Activated CD8-positive, alpha-beta memory T cell treated with anti-CD3 and anti-CD28 coated beads, Interleukin-2, amount 10 ng/mL, durations not matched to agents 7 days and 5 days (primary cell): ENCODE results near the gene PPHLN1. TPM values are rescaled to one million over a fixed set of nuclear protein-coding genes. Genes with fewer than 3 reads are reported as not detected.
"Not testable (repeated sequence)": the region's sequence is repeated elsewhere in the genome, so short reads cannot be mapped to it uniquely, and the experiment has no call there.

Experiments
- ATAC-seq: fragments of 150-1000 bp; cut with Tn5 transposase; one replicate; pipeline ENCODE4 v1.10.0; 2021; ENCODE audit warnings: moderate library complexity
- CTCF ChIA-PET: fragments of 350-600 bp; sonication (Branson Sonifier 250); formaldehyde crosslinking; loops from one replicate; lab custom pipeline; 2021; ENCODE audit warnings: antibody characterized with exemption; lab: Charles Lee
- DNase-seq: peaks from one replicate; pipeline ENCODE4 v3.0.0-alpha.2; 2020
- H3K27ac Mint-ChIP-seq: one replicate; pipeline ENCODE4 v1.8.0; 2021; ENCODE audit warnings: mild to moderate bottlenecking, mixed read lengths
- H3K27me3 Mint-ChIP-seq: one replicate; pipeline ENCODE4 v1.8.0; 2021; ENCODE audit warnings: mixed read lengths
- H3K36me3 Mint-ChIP-seq: one replicate; pipeline ENCODE4 v1.8.0; 2021; ENCODE audit warnings: mild to moderate bottlenecking, mixed read lengths
- H3K4me1 Mint-ChIP-seq: one replicate; pipeline ENCODE4 v1.8.0; 2021; ENCODE audit warnings: mixed read lengths
- H3K4me3 Mint-ChIP-seq: one replicate; pipeline ENCODE4 v1.8.0; 2021; ENCODE audit warnings: mild to moderate bottlenecking, moderate library complexity, mixed read lengths
- H3K9me3 Mint-ChIP-seq: one replicate; pipeline ENCODE4 v1.8.0; 2022; ENCODE audit warnings: low read depth, mixed read lengths
- total RNA-seq, 2 experiments: library from RNA; stranded (reverse); gene quantifications; one replicate each; pipeline ENCODE4 v1.2.3, GENCODE V29; 2021

PPHLN1 gene
- total RNA-seq, 2 experiments from 2014 or later, result 84.1 to 86.1 TPM

GRCh38 chr12:42362647-42363260 lies 36.8 kb downstream of the PPHLN1 start:
- Mint-ChIP-seq H3K9me3 (no peaks in the 10 kb centered on the region), H3K27ac (no peak overlapping the region), H3K4me1 (peaks cover 23% of the 10 kb centered on the region), H3K36me3 (peaks cover 29% of the 10 kb centered on the region), H3K27me3 (no peaks in the 10 kb centered on the region), H3K4me3 (no peak overlapping the region)
- CTCF ChIA-PET, result interaction anchor here (1.6 kb wide), 1 partner anchor 9 kb away, joined by 4 read pairs; no protein-coding TSS in a partner anchor
- ATAC-seq, result no peak
- DNase-seq, result no peak

- H3K27ac Mint-ChIP-seq, result no peak overlapping the region
- peaks cover 19% of the 10 kb centered on the region for H3K4me1 Mint-ChIP-seq
Observed at GRCh38 chr12:42364692-42365091, 38.7 kb downstream of the PPHLN1 start.

GRCh38 chr12:42365486-42365885 lies 39.5 kb downstream of the PPHLN1 start:
- DNase-seq, result no peak
- Mint-ChIP-seq H3K4me3 (no peak overlapping the region), H3K27ac (no peak overlapping the region), H3K9me3 (no peaks in the 10 kb centered on the region), H3K27me3 (no peaks in the 10 kb centered on the region), H3K36me3 (peaks cover 21% of the 10 kb centered on the region), H3K4me1 (peaks cover 14% of the 10 kb centered on the region)
- no peak for ATAC-seq
- CTCF ChIA-PET, result no interaction called here

More at GRCh38 chr12:42364692-42365091, 38.7 kb downstream of the PPHLN1 start:
- ATAC-seq (no peak), DNase-seq (no peak)
- Mint-ChIP-seq H3K27me3 (no peaks in the 10 kb centered on the region), H3K36me3 (peaks cover 24% of the 10 kb centered on the region), H3K9me3 (no peaks in the 10 kb centered on the region), H3K4me3 (no peak overlapping the region)
- CTCF ChIA-PET, result no interaction called here

GRCh38 chr12:42370013-42370412 lies 44.0 kb downstream of the PPHLN1 start:
- CTCF ChIA-PET, result no interaction called here
- DNase-seq (no peak), ATAC-seq (no peak)
- Mint-ChIP-seq H3K27me3 (no peaks in the 10 kb centered on the region), H3K4me3 (no peak overlapping the region), H3K9me3 (no peaks in the 10 kb centered on the region), H3K27ac (no peak overlapping the region), H3K4me1 (peaks cover 2% of the 10 kb centered on the region), H3K36me3 (peaks cover 2% of the 10 kb centered on the region)

GRCh38 chr12:42372154-42372791 lies 46.3 kb downstream of the PPHLN1 start:
- Mint-ChIP-seq H3K4me1 (peaks cover 2% of the 10 kb centered on the region), H3K9me3 (no peaks in the 10 kb centered on the region), H3K27me3 (no peaks in the 10 kb centered on the region), H3K4me3 (no peak overlapping the region), H3K27ac (no peak overlapping the region), H3K36me3 (peaks cover 6% of the 10 kb centered on the region)
- DNase-seq (peak; percentile 46), ATAC-seq (peak; percentile 86)
- CTCF ChIA-PET, result interaction anchor here (0.6 to 3.2 kb wide), 28 partner anchors 9 to 348 kb away, joined by 3 to 26 read pairs (median 4); no protein-coding TSS in a partner anchor

GRCh38 chr12:42373669-42374068 lies 47.7 kb downstream of the PPHLN1 start:
- no peaks in the 10 kb centered on the region for H3K27me3 Mint-ChIP-seq
- H3K9me3 Mint-ChIP-seq, result no peaks in the 10 kb centered on the region
- H3K36me3 Mint-ChIP-seq, result peaks cover 8% of the 10 kb centered on the region
- ATAC-seq (no peak), DNase-seq (no peak)
- CTCF ChIA-PET, result interaction anchor here (2.2 to 3.2 kb wide), 2 partner anchors 8 to 14 kb away, joined by 15 to 26 read pairs; no protein-coding TSS in a partner anchor
- H3K27ac Mint-ChIP-seq, result no peak overlapping the region
- H3K4me3 Mint-ChIP-seq, result no peak overlapping the region
- H3K4me1 Mint-ChIP-seq, result peaks cover 2% of the 10 kb centered on the region

- no peaks in the 10 kb centered on the region for H3K9me3 Mint-ChIP-seq
- peaks cover 19% of the 10 kb centered on the region for H3K4me1 Mint-ChIP-seq
- H3K27me3 Mint-ChIP-seq, result no peaks in the 10 kb centered on the region
- no peak overlapping the region for H3K4me3 Mint-ChIP-seq
- H3K36me3 Mint-ChIP-seq, result peaks cover 47% of the 10 kb centered on the region
- H3K27ac Mint-ChIP-seq, result no peak overlapping the region
- DNase-seq, result no peak
- no peak for ATAC-seq
- CTCF ChIA-PET, result interaction anchor here (2.4 kb wide), 1 partner anchor 9 kb away, joined by 15 read pairs; no protein-coding TSS in a partner anchor
Observed at GRCh38 chr12:42380733-42381132, 54.8 kb downstream of the PPHLN1 start.

- CTCF ChIA-PET, result interaction anchor here (2.4 kb wide), 1 partner anchor 10 kb away, joined by 15 read pairs; no protein-coding TSS in a partner anchor
- ATAC-seq, result no peak
Observed at GRCh38 chr12:42382013-42382696, 56.2 kb downstream of the PPHLN1 start.

GRCh38 chr12:42385326-42385841 lies 59.4 kb downstream of the PPHLN1 start:
- no peaks in the 10 kb centered on the region for H3K9me3 Mint-ChIP-seq
- no peak for ATAC-seq
- H3K27me3 Mint-ChIP-seq, result no peaks in the 10 kb centered on the region
- peaks cover 55% of the 10 kb centered on the region for H3K36me3 Mint-ChIP-seq
- CTCF ChIA-PET, result interaction anchor here (1.8 kb wide), 1 partner anchor 13 kb away, joined by 5 read pairs; no protein-coding TSS in a partner anchor
- DNase-seq, result no peak
- H3K4me3 Mint-ChIP-seq, result no peak overlapping the region
- H3K4me1 Mint-ChIP-seq, result peaks cover 19% of the 10 kb centered on the region
- no peak overlapping the region for H3K27ac Mint-ChIP-seq

More at GRCh38 chr12:42382013-42382696, 56.2 kb downstream of the PPHLN1 start:
- peaks cover 19% of the 10 kb centered on the region for H3K4me1 Mint-ChIP-seq
- H3K36me3 Mint-ChIP-seq, result peaks cover 45% of the 10 kb centered on the region
- H3K27ac Mint-ChIP-seq, result no peak overlapping the region
- no peak for DNase-seq
- H3K27me3 Mint-ChIP-seq, result no peaks in the 10 kb centered on the region
- no peak overlapping the region for H3K4me3 Mint-ChIP-seq
- H3K9me3 Mint-ChIP-seq, result no peaks in the 10 kb centered on the region

GRCh38 chr12:42386308-42386707 lies 60.3 kb downstream of the PPHLN1 start:
- Mint-ChIP-seq H3K27me3 (no peaks in the 10 kb centered on the region), H3K27ac (no peak overlapping the region), H3K4me3 (no peak overlapping the region), H3K4me1 (peaks cover 11% of the 10 kb centered on the region), H3K36me3 (peaks cover 57% of the 10 kb centered on the region), H3K9me3 (no peaks in the 10 kb centered on the region)
- no peak for DNase-seq
- no peak for ATAC-seq
- CTCF ChIA-PET, result interaction anchor here (1.8 kb wide), 1 partner anchor 14 kb away, joined by 5 read pairs; no protein-coding TSS in a partner anchor

GRCh38 chr12:42388086-42388485 lies 62.1 kb downstream of the PPHLN1 start:
- not testable (repeated sequence) for ATAC-seq, H3K9me3 Mint-ChIP-seq, H3K4me3 Mint-ChIP-seq, H3K4me1 Mint-ChIP-seq, H3K27ac Mint-ChIP-seq, H3K27me3 Mint-ChIP-seq, DNase-seq
- H3K36me3 Mint-ChIP-seq, result peaks cover 43% of the 10 kb centered on the region
- CTCF ChIA-PET, result interaction anchor here (1.2 kb wide), 1 partner anchor 16 kb away, joined by 3 read pairs; no protein-coding TSS in a partner anchor

GRCh38 chr12:42394429-42394828 lies 68.5 kb downstream of the PPHLN1 start:
- H3K4me1 Mint-ChIP-seq, result peaks cover 4% of the 10 kb centered on the region
- CTCF ChIA-PET, result no interaction called here
- H3K4me3 Mint-ChIP-seq, result no peak overlapping the region
- DNase-seq (no peak), ATAC-seq (no peak)
- no peak overlapping the region for H3K27ac Mint-ChIP-seq
- peaks cover 25% of the 10 kb centered on the region for H3K36me3 Mint-ChIP-seq
- H3K9me3 Mint-ChIP-seq, result no peaks in the 10 kb centered on the region
- H3K27me3 Mint-ChIP-seq, result no peaks in the 10 kb centered on the region
